Measurements from ENCODE around the gene DCDC2.
"Not testable (repeated sequence)": the region's sequence is repeated elsewhere in the genome, so short reads cannot be mapped to it uniquely, and the experiment has no call there.

The DCDC2 gene

GRCh38 chr6:24357336-24358218 is at the start of gene DCDC2:
TSS of gene DCDC2 (minus strand) at chr6:24358059. CDS start at chr6:24357750, 309 bp downstream.
- no peak for DNase-seq

- no peak for DNase-seq
These were observed 47.4 kb upstream of the DCDC2 start for GRCh38 chr6:24405262-24405661.

GRCh38 chr6:24403501-24403824 is 45.6 kb upstream of the DCDC2 start:
- no peak for DNase-seq

- DNase-seq: peak; percentile 78
These were observed 45.0 kb upstream of the DCDC2 start, which contains the start of gene MRS2 for GRCh38 chr6:24402697-24403500. TSS of gene MRS2 (plus strand) at chr6:24402936. CDS start at chr6:24403047, 111 bp downstream.

- DNase-seq: no peak
These were observed 43.6 kb upstream of the DCDC2 start for GRCh38 chr6:24401458-24401857.

GRCh38 chr6:24400045-24401039 is 42.5 kb upstream of the DCDC2 start:
- not testable (repeated sequence) for DNase-seq

- no peak for DNase-seq
These were observed 39.8 kb upstream of the DCDC2 start for GRCh38 chr6:24397631-24398030.

GRCh38 chr6:24396824-24397223 is 39.0 kb upstream of the DCDC2 start:
- no peak for DNase-seq

- DNase-seq: no peak
These were observed 37.0 kb upstream of the DCDC2 start for GRCh38 chr6:24394780-24395437.

- DNase-seq: no peak
These were observed 36.4 kb upstream of the DCDC2 start for GRCh38 chr6:24394061-24394779.

GRCh38 chr6:24391756-24392405 is 34.0 kb upstream of the DCDC2 start:
- DNase-seq: no peak

- DNase-seq: no peak
These were observed 33.3 kb upstream of the DCDC2 start for GRCh38 chr6:24391208-24391607.

- DNase-seq: no peak
These were observed 30.0 kb upstream of the DCDC2 start for GRCh38 chr6:24387818-24388217.

- DNase-seq: no peak
These were observed 27.8 kb upstream of the DCDC2 start for GRCh38 chr6:24385536-24386269.

GRCh38 chr6:24384369-24385130 is 26.7 kb upstream of the DCDC2 start:
- DNase-seq: not testable (repeated sequence)

- not testable (repeated sequence) for DNase-seq
These were observed 25.1 kb upstream of the DCDC2 start for GRCh38 chr6:24382891-24383494.

GRCh38 chr6:24382220-24382540 is 24.3 kb upstream of the DCDC2 start:
- DNase-seq: no peak

- DNase-seq: no peak
These were observed 23.8 kb upstream of the DCDC2 start for GRCh38 chr6:24381476-24382219.

Data from NCI-H1417 treated with DMSO at 0.1 percent for 48 hours (cell line).